H1 (cell line): ENCODE results near the gene SLC9A3. TPM values are rescaled to one million over a fixed set of nuclear protein-coding genes. Genes with fewer than 3 reads are reported as not detected.

Experiments used
- HDAC2 ChIP-seq, 2 experiments: fragments of 300-600 bp in 1 of 2; sonication (generic) in 1 of 2; IDR thresholded peaks; 2 replicates each; pipeline ENCODE4 v1.6.1; 2011 to 2012; ENCODE audit warnings: low read depth in 2 of 2, low read length in 2 of 2, mild to moderate bottlenecking in 2 of 2, moderate library complexity in 2 of 2, borderline replicate concordance in 1 of 2, inconsistent platforms in 1 of 2
- HDAC6 ChIP-seq: IDR thresholded peaks from one replicate; pipeline ENCODE4 v1.7.1; 2012; ENCODE audit warnings: low read depth, mild to moderate bottlenecking, inconsistent platforms, low read length, moderate library complexity
- KDM5A ChIP-seq: fragments of 200-600 bp; IDR thresholded peaks from 2 replicates; pipeline ENCODE4 v1.7.1; 2012; ENCODE audit warnings: mild to moderate bottlenecking, low read length, inconsistent platforms, mixed read lengths
- MAFK ChIP-seq: IDR thresholded peaks from 2 replicates; pipeline ENCODE4 v1.6.1; 2012; ENCODE audit warnings: low read depth, mild to moderate bottlenecking, improper control_type of control experiment, low read length
- YY1 ChIP-seq: IDR thresholded peaks from 2 replicates; pipeline ENCODE4 v1.6.1; 2011; ENCODE audit warnings: low read depth, mild to moderate bottlenecking, low read length
- polyA plus RNA-seq, 7 experiments: library from polyadenylated mRNA; depleted of rRNA in 3 of 7; stranded (reverse) in 5 of 7; unstranded in 2 of 7; fragments of >200 nt in 5 of 7; fragments of 200-250 nt in 2 of 7; gene quantifications; 1 replicate in 5 of 7; 2 replicates in 1 of 7; 4 replicates in 1 of 7; pipeline versions ENCODE4 v1.2.1 to v1.2.3, GENCODE V29; 2011 to 2013; ENCODE audit warnings: missing spikeins in 2 of 7, mixed read lengths in 2 of 7
- total RNA-seq: library from RNA; stranded (reverse); fragmentation: NEBNext Ultra II Directional; extraction: Animal tissue kit (Norgen Biotek cat#: 25700); gene quantifications from 2 replicates; pipeline ENCODE4 v1.2.1, GENCODE V29; 2021

The SLC9A3 gene
- total and polyA plus RNA-seq, 2 of the 8 experiments (the other 6 are each of a cell fraction or from before 2014, with no cell fraction given), result 0.95 to 1.0 TPM

- TF ChIP-seq HDAC6 (no peak), YY1 (no peak), KDM5A (no peak), MAFK (no peak), HDAC2 (IDR thresholded peaks at IDR 0.05; ENCODE audit: borderline replicate concordance in 1 of 2, low read depth in 2 of 2, low read length in 2 of 2) (no peak)
Measured at GRCh38 chr5:553874-554273, 29.6 kb upstream of the SLC9A3 start (continued).
